ENCODE results near the gene TENM4.

TENM4 gene

DNA sequence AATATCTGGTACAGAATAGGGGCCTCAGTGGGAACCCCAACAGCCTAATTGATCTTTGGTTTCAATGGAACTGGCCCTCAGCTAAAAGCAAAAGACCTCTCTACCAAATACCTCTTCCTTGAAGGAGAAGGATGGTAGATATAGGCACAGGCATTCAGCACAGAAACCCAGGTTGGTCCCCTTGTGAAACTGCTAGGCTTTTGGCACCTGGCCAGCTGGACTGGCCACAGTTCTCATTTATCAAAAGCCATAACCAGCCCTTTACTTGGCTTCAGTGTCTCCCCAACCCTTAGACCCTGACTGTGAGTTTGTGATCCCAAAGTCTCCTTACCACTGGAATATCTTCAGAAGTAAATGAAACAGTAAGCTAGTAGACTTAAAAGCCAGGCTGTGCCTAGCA, 152.9 kb downstream of the TENM4 start:
- DNase-seq, result no peak

DNA sequence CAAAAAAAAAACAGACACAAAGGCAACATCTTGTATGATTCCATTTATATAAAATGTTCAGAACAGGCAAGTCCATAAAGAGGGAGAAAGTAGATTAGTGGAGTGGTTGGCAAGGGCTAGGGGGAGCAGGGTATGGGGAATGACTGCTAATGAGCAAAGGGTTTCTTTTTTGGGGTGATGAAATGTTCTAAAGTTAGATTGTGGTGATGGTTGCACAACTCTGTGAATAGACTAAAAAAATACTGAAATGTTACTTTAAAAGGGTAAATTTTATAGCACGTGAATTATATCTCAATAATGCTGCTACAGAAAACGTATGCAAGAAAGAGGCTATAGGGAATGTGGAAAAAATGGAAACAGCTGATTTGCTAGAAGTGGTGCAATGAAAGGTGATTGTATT, 155.1 kb downstream of the TENM4 start:
- no peak for DNase-seq

DNA sequence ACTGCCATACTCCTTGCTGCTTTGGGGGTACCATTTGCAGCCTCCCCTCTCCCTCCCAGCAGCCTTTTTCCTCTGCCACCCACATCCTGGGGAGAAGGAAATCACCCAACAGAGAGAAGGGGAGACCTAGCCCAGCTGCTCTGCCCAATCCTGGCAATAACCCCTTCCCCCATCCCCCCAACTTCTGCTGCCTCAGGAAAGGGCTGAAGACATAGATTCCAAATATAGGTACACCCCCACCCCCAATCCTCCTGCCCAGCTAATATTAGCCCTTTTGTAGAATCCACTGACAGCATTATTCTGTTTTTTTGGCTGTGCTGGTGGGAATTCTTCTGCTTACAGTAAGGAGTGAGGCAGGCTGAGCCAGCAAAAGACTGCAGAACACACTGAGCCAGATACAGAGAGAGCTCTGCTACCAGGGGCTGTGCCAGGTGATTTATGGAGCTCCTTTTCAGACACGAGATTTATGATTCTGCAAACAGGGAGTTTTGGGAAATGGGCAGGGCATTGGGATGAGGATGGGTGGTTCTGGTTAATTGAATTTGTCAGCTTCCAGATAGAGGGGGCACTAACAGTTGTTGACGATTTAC, 164.0 kb downstream of the TENM4 start:
- DNase-seq, result no peak

DNA sequence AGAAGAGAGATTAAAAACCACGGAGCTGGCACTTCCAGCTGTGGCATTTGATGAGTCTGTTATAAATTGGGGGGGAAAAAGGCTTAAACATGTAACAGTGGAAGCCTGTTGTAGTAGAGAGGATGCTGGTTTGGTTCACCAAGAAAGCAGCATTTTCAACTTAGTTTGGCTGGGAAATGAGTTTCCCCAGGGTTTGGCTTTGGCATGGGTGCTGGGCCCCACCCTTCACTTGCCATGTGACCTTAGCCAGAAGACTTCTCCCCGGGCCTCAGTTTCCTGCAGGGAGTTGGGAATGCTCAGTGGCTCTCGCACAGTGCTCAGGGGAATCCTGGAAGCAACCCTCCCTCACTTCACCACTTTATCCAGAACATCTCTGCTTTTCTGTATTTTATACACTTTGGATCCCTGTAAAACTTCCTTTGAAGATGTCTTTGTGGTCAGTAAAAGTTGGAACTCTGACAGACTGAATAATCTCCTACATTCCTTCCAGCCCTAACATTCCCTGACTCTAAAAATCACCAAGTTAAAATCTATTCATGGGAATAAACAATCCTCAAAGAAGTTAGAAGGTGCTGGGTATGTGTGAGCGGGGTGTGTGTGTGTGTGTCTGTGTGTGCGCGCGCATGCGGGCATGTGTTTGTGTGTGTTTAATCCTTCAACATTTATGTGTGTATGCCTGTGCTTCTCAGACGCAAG, 166.0 kb downstream of the TENM4 start:
- no peak for DNase-seq

DNA sequence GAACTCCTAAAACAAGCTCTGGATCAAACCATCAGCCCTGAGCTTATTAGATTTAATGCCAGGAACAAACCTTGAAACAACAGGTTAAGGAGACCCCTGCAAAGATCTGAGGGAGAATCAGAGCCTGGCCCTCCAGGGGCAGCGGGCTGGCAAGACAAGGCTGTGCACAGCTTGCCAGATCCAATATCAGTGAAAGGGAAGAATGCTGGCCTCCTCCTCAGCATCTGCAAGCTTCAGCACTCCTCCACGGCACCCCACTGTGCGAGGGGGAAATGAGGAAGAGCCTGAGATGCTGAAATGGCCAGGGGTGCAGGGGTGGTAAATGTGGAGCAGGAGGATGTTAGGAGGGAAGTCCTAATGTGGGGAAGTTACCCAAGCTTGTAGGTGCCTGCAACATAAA, 167.0 kb downstream of the TENM4 start:
- no peak for DNase-seq

DNA sequence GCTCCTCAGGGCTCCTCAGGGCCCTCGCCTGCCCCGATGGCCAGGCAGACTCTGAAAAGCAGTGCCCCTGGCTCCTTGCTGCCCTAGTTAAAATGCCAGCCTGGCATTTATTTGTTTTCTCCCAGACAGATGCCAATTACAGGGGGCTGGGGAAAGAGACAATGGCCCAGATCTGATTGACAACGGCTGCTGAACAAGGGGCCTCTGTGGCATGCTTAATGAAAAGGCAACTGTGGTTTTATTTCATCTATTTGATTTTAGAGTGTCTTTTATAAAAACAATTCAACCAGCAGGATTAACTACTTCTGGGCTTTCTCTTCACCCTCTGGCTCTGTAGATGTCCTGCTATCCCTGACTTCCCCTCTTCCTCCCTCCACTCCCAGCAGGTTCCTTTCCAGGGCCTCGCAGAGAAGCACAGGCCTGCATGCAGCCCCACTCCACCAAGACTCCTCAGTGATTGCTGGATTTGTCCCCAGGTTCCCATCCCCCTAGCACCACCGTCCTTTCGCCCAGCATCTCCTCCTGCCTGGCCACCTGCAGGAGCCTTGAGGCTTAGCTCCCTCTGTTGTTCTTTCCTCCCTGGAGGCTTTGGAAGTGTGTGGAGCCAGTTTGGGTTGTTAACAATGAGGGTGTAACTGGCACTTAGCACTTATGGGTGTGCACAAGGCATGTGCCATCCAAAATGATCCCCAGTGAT, 171.1 kb downstream of the TENM4 start:
- DNase-seq, result no peak

DNA sequence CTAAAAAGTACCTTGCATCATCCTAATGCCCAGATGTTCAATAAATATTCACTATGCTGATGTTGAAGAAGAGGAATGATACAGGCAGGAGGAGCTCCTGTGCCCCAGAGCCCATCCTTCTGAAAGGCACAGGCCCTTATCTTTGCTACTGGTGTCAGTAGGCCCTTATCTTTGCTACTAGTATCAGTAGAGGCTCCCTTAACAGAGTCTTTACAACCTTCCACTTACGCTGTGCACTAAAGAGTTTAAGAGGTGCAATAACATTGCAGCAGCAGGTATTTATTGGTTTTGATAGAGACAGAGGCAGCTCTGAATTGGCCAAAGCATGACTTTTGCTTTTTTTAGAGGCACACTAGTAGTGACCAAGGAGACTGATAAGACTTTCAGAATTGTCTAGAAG, 174.4 kb downstream of the TENM4 start:
- DNase-seq, result no peak

DNA sequence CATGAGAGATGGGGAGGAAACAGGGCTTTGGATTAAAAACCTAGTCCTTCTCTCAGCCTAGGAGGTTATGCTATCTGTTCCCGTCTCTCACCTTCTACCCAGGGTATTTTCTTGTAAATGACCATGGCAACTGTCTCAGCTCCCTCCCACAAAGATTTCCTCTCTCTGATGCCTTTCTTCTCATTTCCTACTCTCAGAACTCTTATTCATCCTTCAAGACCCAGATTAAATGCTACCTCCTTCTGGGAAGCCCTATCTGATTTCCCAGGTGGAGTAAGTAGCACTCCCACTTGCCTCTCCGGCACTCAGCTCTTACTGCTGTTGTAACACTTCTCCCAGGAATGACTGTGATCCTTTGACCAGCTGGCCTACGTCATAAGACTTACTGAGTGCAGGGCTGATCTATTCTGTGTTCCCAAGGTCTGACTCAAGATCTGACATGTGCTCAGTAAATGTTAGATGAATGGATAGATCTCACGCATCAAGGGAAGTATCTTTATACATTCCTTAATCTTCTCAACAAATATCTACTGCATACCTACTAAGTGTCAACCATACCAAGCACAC, 175.0 kb downstream of the TENM4 start:
- no peak for DNase-seq

DNA sequence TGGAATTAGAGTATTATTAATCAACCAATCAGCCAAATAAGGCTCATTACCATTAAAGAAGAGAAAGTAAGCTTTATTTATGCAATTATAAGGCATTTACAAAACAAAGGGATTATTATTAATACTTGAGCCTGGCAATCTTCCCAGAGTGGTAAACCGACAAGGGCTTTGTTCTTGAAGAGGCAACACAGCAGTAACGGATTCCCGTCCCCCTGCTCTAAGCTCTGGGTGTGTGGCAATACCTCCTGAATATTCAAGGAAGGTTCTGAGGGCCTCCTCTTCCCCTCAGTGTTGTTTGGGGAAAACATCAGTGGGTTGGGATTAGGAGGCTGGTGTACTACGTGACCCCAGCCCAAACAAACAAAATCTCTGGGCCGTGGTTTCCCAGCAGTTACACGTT, 176.5 kb downstream of the TENM4 start:
- peak; percentile 72 for DNase-seq

DNA sequence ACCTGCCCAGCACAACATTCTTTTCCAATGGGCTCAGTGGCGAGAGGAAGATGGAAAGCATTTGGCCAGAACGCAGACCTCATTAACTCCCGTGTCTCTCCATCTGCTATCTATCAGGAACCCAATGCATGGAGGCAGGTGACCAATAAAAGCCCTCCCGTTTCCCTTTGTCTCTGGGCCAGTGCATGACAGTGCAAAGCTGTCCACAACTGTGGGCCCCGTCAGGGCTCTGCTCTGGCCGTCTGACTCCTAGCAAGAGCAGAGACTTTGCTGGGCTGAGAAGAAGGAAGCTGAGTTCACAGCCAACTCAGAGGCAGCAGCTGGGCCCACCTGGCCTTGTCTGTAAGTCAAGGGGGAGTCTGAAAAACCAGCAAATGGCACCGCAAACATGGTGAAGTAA, 177.8 kb downstream of the TENM4 start:
- DNase-seq, result peak; percentile 66

DNA sequence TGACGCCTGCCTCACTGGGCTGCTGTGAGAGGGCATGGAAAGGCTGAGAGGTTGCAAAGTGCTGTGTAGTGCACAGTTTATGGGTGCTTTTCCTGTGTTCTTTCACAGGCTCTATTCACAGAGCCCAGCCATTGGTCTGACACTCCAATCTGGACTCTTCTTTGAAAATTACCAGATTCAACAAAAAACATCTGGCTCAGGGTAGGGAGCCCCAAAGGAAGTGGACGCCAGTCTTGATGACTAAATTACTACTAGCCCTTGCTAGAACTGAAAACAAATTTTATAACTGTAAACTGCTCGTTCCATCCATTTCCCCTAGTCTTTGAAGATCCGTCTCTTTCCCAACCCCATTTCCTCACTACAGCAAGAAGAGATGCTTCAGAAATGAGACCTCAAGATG, 178.6 kb downstream of the TENM4 start:
- DNase-seq, result no peak

DNA sequence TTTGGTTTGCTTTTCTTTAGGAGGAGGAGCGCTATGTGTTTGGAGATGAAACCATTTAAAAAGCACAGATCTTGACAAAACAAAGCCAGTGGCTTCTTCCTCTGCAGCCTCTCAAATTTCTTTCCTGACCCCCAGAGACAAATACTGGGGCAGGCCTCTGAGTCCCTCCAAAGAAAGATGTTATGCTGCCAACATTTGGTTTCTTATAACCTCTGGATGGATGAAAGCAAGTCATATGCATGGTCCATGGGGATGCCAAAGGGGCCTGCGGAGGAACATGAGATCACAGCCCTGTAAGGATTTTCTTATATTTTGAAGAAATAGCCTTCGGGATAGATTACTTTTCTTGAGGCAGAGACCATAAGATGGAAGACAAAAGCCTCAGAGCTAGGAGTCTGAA, 179.1 kb downstream of the TENM4 start:
- no peak for DNase-seq

DNA sequence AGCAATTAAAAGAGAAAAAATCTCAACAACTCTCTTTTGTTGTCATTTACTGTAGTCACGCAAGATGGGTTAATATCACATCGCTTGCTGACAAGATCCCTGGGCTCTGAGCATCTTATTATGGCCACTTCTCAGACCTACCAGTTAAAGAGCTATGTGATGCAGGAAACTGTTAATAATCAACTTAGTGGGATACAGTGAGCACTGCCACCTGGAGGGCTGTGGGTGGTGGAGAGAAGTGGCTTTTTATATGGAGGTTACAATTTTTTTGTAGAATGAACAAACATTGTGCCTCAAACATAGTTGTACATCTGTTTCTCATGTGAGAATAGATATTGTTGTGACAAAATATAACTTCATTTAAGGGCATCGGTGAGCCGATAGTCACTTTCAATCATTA, 181.0 kb downstream of the TENM4 start:
- no peak for DNase-seq

DNA sequence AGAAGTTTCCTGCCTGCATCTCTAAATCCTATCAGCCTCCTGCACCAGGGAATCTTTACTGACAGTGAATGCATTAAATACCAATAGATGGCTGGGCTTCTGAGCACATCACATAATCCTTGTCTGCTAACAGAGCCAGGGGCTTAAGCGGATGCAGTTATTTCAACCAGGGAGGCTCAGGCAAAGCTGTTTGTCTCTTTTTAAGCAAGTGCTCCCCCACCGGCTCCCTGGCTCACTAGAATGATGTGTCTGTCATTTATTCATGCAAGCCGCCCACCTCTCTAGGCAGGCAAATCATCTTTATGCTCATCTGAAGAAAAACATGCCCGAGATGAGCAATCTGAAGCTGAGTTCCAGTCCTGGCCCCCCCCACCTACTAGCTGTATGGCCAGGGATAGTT, 182.3 kb downstream of the TENM4 start:
- DNase-seq, result no peak

DNA sequence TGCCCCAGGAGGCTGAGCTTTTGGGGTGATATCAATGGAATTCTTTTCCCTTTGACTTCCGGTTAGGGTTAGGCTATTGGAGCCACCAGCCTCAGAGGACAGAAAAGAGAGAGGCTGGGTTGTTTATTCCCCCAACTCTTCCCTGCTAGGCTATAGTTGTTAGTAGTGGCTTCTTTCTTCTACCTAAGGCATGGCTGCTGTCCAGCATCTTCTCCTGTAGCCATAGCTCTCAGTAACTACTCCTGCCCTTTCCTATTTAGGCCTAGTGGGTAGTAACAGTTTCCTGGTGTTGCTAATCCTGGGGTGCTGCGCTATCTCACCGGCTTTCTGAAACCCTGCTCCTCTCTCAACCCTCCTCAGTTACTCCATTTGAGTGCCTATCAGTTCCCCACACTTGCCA, 184.9 kb downstream of the TENM4 start:
- DNase-seq, result no peak

DNA sequence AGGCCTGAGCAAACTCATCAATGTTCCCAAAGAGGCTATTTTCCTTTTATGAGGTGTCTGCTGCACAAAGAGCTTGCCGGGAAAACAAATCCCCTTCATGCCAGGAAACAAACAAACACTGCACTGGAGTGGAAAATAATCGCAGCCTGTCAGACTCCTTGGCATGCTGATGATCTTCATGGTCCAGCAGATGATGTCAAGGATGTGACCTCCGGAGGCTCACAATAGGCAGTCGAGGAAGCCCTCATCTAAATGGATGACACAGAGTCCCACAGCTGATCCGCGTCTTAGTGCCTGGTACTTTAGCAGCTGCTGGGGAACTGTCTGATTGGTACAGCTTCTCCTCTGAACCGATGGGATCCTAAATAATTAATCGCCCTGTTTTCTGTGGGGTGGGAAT, 187.6 kb downstream of the TENM4 start:
- no peak for DNase-seq

DNA sequence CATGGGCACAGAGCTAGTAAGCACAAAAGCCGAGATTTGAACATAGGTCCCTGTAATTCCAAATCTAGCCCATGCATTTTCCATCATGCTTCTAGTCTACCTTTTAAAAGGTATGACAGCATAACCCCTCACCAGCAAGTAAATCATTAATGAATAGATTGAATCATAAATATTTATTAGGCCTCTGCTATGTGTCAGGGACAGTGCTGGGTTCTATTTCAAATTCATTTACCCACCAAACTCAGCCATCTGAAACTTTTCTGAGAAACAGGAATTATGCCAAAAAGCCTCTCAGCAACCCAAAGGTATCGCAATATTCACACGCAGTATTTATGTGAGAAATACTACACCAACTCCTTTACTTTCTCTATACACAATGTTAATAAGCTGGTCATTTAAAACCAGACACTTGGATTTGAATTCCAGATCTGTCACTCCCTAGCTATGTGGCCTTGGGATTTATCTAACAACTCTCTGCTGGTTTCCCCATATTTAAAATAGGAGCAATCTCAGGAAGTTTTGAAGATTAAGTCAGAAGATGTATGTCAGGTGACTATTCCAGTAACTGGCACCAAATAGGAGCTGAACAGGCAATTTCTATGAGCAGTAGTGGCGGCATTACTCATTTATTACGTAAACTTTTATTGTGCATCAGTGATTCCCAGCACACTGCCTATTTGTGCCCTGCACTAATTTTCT, 191.4 kb downstream of the TENM4 start:
- DNase-seq, result no peak

DNA sequence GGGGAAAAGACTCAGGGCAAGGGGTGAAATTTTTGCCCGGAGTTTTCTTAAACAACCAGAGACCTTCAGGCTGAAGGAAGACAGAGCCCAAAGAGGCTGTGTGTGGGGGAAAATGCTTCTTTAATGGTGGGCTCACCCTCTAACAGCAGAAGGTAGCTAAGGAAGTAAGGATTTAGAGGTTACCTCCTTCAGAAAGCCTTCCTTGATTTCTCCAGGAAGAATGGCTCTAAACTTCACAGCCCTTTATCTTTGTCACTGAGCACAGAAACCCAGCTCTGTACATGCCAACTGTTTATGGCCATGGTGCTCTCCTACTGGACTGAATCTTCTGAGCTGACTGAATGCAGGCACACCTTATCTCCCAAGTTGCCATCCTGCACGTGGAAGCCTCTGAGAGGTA, 196.0 kb downstream of the TENM4 start:
- no peak for DNase-seq

DNA sequence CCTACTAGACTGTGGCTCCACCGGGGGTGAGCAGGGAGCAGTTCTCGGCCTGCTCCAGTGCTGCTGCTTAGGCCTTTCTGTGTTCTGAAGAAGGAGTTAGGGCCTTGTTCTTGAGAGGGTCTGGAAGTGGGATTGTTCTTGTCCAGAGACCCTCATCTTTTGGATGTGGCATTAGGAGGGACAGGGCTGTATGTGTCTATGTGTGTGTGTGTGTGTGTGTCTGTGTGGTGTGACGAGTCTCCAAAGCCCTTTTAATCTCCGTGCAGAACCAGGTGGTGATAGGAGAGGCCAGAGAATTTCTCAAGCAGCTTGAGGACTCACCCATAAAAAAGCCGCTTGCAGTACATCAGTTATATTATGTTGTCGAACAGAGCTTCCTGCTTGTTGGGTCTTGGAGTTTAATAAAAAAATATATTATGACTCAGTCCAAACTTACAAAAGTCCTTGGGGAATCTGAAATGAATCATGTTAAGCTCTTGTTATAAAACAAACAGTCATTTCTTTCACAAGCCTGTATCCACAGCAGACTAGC, 196.5 kb downstream of the TENM4 start:
- DNase-seq, result no peak

DNA sequence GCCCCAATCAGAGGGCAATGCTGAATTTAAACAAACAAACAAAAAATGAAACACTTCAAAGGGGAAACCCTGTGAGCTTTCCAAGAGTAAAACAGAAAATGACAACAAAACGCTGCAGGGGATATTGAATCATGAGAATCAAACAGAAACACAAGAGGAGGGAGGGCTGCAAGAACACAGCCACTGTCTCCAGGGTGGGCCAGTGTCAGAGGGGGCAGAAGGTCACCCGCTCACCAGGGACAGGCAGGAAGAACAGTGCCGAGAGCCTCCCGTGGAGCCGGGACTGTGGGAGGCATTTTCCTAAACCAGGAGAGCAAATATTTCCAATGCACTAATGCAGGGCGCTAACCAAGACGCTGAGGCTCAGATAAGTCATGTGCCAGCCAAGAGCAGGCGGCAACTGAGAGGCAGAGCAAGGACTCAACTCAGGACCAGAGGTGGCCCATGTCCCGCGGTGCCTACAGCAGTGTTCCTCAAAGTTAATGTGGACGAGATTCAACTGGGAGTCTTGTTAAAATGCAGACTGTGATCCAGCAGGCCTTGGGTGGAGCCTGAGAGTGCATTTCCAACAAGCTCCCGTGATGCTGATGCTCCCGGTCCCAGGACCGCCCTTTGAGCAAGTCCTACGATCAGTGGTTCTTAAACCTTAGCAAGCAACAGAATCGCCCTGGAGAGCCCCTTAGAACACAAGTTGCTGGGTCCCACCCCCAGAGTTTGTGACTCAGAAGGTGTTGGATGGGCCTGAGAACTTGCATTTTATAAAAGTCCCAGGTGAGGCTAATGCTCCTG, 197.2 kb downstream of the TENM4 start:
- no peak for DNase-seq

DNA sequence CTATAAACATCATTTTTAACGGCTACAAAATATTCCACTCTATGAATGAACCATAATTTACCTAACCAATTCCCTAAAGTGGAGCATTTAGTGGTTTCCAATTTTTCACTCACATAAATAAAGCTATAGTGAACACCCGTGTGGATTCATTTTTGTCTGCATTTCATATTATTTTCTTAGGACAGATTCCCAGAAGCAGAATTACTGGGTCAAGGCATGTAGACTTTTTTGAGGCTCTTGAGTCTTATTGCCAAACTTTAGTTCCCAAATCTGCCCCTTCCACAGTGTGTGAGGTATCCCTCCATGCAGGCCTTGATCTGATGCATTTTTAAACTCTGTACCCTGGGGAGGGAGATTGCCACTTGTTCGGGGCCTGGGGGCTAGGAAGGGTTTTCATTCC, 198.2 kb downstream of the TENM4 start:
- no peak for DNase-seq

DNA sequence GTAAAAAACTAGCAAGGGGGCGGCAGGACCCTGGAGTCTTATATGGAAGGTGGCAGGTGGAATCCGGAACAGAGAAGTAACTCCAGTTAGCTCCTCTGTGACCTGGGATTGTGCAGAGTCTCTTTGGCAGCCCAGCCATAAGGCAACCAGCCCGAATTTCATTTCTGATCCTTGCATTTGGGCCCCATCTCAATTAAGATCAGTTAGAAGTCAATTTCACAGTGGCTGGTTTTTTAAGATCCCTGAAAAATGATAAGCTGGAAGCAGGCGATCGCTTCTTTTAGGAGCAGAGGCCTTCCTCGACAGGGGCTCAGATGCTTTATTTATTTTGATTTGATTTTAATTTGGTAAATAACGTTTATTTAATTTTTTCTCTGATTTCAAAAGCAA, 199.0 kb downstream of the TENM4 start:
- no peak for DNase-seq

Data from NCI-H774 (cell line).